GM23338 (cell line): ENCODE data around the gene RAD9B. TPM values are rescaled to one million over a fixed set of nuclear protein-coding genes. Genes with fewer than 3 reads are reported as not detected.
A peak's percentile ranks its signal among the peaks of the same experiment; 100 is the strongest.

Experiments used
- ATAC-seq: fragments of 200-7000 bp; cut with Tn5 transposase; 3 replicates; pipeline ENCODE4 v1.9.1; 2020
- DNase-seq: peaks from one replicate; pipeline ENCODE4 v3.0.0-alpha.2; 2015; ENCODE audit warnings: low spot score
- H2AFZ ChIP-seq: fragments of 200-600 bp; sonication (generic); 2 replicates; pipeline ENCODE4 v1.8.0; 2016; ENCODE audit warnings: antibody characterized with exemption, mild to moderate bottlenecking, moderate library complexity
- H3F3A ChIP-seq: fragments of 200-600 bp; sonication (generic); replicated peaks from 2 replicates; pipeline ENCODE4 v1.8.0; 2017; ENCODE audit warnings: antibody characterized with exemption, mixed run types, low read depth
- H3K27ac ChIP-seq: fragments of 200-600 bp; sonication (generic); 2 replicates; pipeline ENCODE4 v1.6.1; 2016; ENCODE audit warnings: low read depth
- H3K27me3 ChIP-seq: fragments of 200-600 bp; sonication (generic); 2 replicates; pipeline ENCODE4 v1.8.0; 2016; ENCODE audit warnings: mild to moderate bottlenecking, mixed run types, moderate library complexity; ENCODE audit not compliant: insufficient read depth
- H3K36me3 ChIP-seq: fragments of 200-600 bp; sonication (generic); 2 replicates; pipeline ENCODE4 v1.8.0; 2016; ENCODE audit warnings: mild to moderate bottlenecking; ENCODE audit not compliant: insufficient read depth
- H3K4me1 ChIP-seq: fragments of 200-600 bp; sonication (generic); 2 replicates; pipeline ENCODE4 v1.8.0; 2016; ENCODE audit warnings: mild to moderate bottlenecking, moderate library complexity; ENCODE audit not compliant: insufficient read depth
- H3K4me2 ChIP-seq: fragments of 200-600 bp; sonication (generic); 2 replicates; pipeline ENCODE4 v1.7.1; 2017; ENCODE audit warnings: mixed run types
- H3K4me3 ChIP-seq: fragments of 200-600 bp; sonication (generic); 2 replicates; pipeline ENCODE4 v1.6.1; 2016; ENCODE audit warnings: mixed run types
- H3K79me2 ChIP-seq: fragments of 200-600 bp; sonication (generic); replicated peaks from 2 replicates; pipeline ENCODE4 v1.8.0; 2017; ENCODE audit warnings: mild to moderate bottlenecking; ENCODE audit not compliant: insufficient read depth
- H3K9me2 ChIP-seq: fragments of 200-600 bp; sonication (generic); 2 replicates; pipeline ENCODE4 v1.8.0; 2017; ENCODE audit not compliant: insufficient read depth
- H4K20me1 ChIP-seq: fragments of 200-600 bp; sonication (generic); replicated peaks from 2 replicates; pipeline ENCODE4 v1.8.0; 2017; ENCODE audit warnings: mild to moderate bottlenecking; ENCODE audit not compliant: insufficient read depth
- H3K27ac Mint-ChIP-seq: 2 replicates; pipeline ENCODE4 v1.8.0; 2020; ENCODE audit warnings: inconsistent platforms, mild to moderate bottlenecking, moderate library complexity, mixed read lengths
- H3K27me3 Mint-ChIP-seq: 3 replicates; pipeline ENCODE4 v1.8.0; 2022; ENCODE audit warnings: low read depth, mild to moderate bottlenecking, moderate library complexity, mixed read lengths, inconsistent platforms; ENCODE audit not compliant: insufficient read depth, poor library complexity
- H3K36me3 Mint-ChIP-seq: 3 replicates; pipeline ENCODE4 v1.8.0; 2021; ENCODE audit warnings: low read depth, mild to moderate bottlenecking, inconsistent platforms, moderate library complexity, mixed read lengths
- H3K4me1 Mint-ChIP-seq: 3 replicates; pipeline ENCODE4 v1.8.0; 2020; ENCODE audit warnings: mild to moderate bottlenecking, inconsistent platforms, mixed read lengths
- H3K4me3 Mint-ChIP-seq: 3 replicates; pipeline ENCODE4 v1.8.0; 2021; ENCODE audit warnings: moderate library complexity, mild to moderate bottlenecking, inconsistent platforms, mixed read lengths
- H3K9me3 Mint-ChIP-seq: 3 replicates; pipeline ENCODE4 v1.8.0; 2020; ENCODE audit warnings: moderate library complexity, mild to moderate bottlenecking, inconsistent platforms, mixed read lengths
- CREB1 ChIP-seq: fragments of 250-450 bp; sonication (Bioruptor Pico); IDR thresholded peaks from 2 replicates; pipeline ENCODE4 v1.5.0; 2020; ENCODE audit warnings: low read depth, mild to moderate bottlenecking, moderate library complexity
- CTCF ChIP-seq, 2 experiments: fragments of 200-600 bp in 1 of 2; sonication (generic) in 1 of 2; conservative IDR thresholded peaks; 2 replicates each; pipeline versions ENCODE4 v1.5.1 to v1.6.1; 2016 to 2017; ENCODE audit warnings: antibody characterized with exemption in 2 of 2, low read depth in 2 of 2, mild to moderate bottlenecking in 2 of 2, moderate library complexity in 1 of 2
- ETS1 ChIP-seq: IDR thresholded peaks from 2 replicates; pipeline ENCODE4 v1.6.1; 2016; ENCODE audit warnings: antibody characterized with exemption
- EZH2 ChIP-seq: fragments of 200-600 bp; sonication (generic); IDR thresholded peaks from one replicate; pipeline ENCODE4 v1.8.0; 2017; ENCODE audit warnings: antibody characterized with exemption, mild to moderate bottlenecking, low read depth; ENCODE audit not compliant: unreplicated experiment
- EZH2phosphoT487 ChIP-seq: fragments of 200-600 bp; sonication (generic); IDR thresholded peaks from one replicate; pipeline ENCODE4 v1.8.1; 2018; ENCODE audit warnings: antibody characterized with exemption; ENCODE audit not compliant: unreplicated experiment
- JUNB ChIP-seq: IDR thresholded peaks from one replicate; pipeline ENCODE4 v1.6.1; 2016; ENCODE audit warnings: antibody characterized with exemption; ENCODE audit not compliant: unreplicated experiment
- NANOG ChIP-seq: IDR thresholded peaks from 2 replicates; pipeline ENCODE4 v1.6.1; 2016; ENCODE audit warnings: antibody characterized with exemption, borderline replicate concordance
- POLR2AphosphoS5 ChIP-seq: IDR thresholded peaks from 2 replicates; pipeline ENCODE4 v1.6.1; 2016; ENCODE audit warnings: antibody characterized with exemption, low read depth
- REST ChIP-seq: IDR thresholded peaks from one replicate; pipeline ENCODE4 v1.6.1; 2018; ENCODE audit warnings: antibody characterized with exemption; ENCODE audit not compliant: unreplicated experiment
- STAT1 ChIP-seq: IDR thresholded peaks from one replicate; pipeline ENCODE4 v1.6.1; 2016; ENCODE audit warnings: antibody characterized with exemption; ENCODE audit not compliant: unreplicated experiment
- ZNF114 ChIP-seq: fragments of 250-450 bp; sonication (Bioruptor Pico); IDR thresholded peaks from 2 replicates; pipeline ENCODE4 v1.5.0; 2020; ENCODE audit warnings: mild to moderate bottlenecking, moderate library complexity
- ZNF331 ChIP-seq: fragments of 250-450 bp; sonication (Bioruptor Pico); IDR thresholded peaks from 2 replicates; pipeline ENCODE4 v1.5.0; 2020; ENCODE audit warnings: low read depth, mild to moderate bottlenecking, moderate library complexity
- ZNF462 ChIP-seq: fragments of 250-450 bp; sonication (Bioruptor Pico); IDR thresholded peaks from 2 replicates; pipeline ENCODE4 v1.5.0; 2020; ENCODE audit warnings: mild to moderate bottlenecking, moderate library complexity
- polyA plus RNA-seq: library from polyadenylated mRNA; unstranded; fragments of >200 nt; fragmentation: Nextera tagmentation; extraction: Ambion mirVana; gene quantifications from 2 replicates; pipeline ENCODE4 v1.2.1, GENCODE V29; 2016
- total RNA-seq: library from RNA; depleted of rRNA; stranded (reverse); fragments of >200 nt; shearing (Covaris generic); gene quantifications from 2 replicates; pipeline ENCODE4 v1.2.3, GENCODE V29; 2014

The RAD9B gene
- total and polyA plus RNA-seq, 2 experiments from 2014 or later = not detected

GRCh38 chr12:110533607-110534006 is 31.5 kb downstream of the RAD9B start:
- H2AFZ ChIP-seq = no peak overlapping the region
- Mint-ChIP-seq H3K4me3 (no peak overlapping the region), H3K27ac (no peak overlapping the region), H3K36me3 (peaks cover 13% of the 10 kb centered on the region), H3K9me3 (no peaks in the 10 kb centered on the region), H3K27me3 (peaks cover 4% of the 10 kb centered on the region), H3K4me1 (peaks cover 4% of the 10 kb centered on the region; the same call in 2 of the 3 replicates)
- no peak overlapping the region for H3K27ac ChIP-seq
- no peaks in the 10 kb centered on the region for H3K9me2 ChIP-seq
- H3K4me1 ChIP-seq = no peaks in the 10 kb centered on the region
- H3F3A ChIP-seq = no peaks in the 10 kb centered on the region
- TF ChIP-seq CREB1 (CRISPR knock-in tag) (no peak), REST (no peak), POLR2AphosphoS5 (no peak), CTCF (conservative IDR thresholded peaks at IDR 0.05; ENCODE audit: low read depth in 2 of 2) (no peak), JUNB (no peak), ZNF462 (CRISPR knock-in tag) (no peak), NANOG (no peak), STAT1 (no peak), ZNF331 (CRISPR knock-in tag) (no peak), ETS1 (no peak), EZH2 (no peak), ZNF114 (CRISPR knock-in tag) (no peak), EZH2phosphoT487 (no peak)
- no peaks in the 10 kb centered on the region for H3K79me2 ChIP-seq
- peaks cover 8% of the 10 kb centered on the region; the same call in 1 of the 2 replicates for H4K20me1 ChIP-seq
- H3K4me2 ChIP-seq = no peak overlapping the region
- H3K4me3 ChIP-seq = no peak overlapping the region
- H3K36me3 ChIP-seq = peaks cover 9% of the 10 kb centered on the region
- no peaks in the 10 kb centered on the region for H3K27me3 ChIP-seq
- ATAC-seq = no peak
- DNase-seq = peak; percentile 17
